Progenitor cell of endocrine pancreas (in vitro differentiated cells): ENCODE results near the gene LIN54. TPM values are rescaled to one million over a fixed set of nuclear protein-coding genes. Genes with fewer than 3 reads are reported as not detected.

ENCODE experiments used
- DNase-seq: peaks from one replicate; pipeline ENCODE4 v3.0.0; 2021; ENCODE audit warnings: low spot score; ENCODE audit not compliant: unreplicated experiment
- H3K27ac Mint-ChIP-seq: 2 replicates; pipeline ENCODE4 v1.8.0; 2021; ENCODE audit warnings: mild to moderate bottlenecking, moderate library complexity, mixed read lengths
- H3K27me3 Mint-ChIP-seq: 2 replicates; pipeline ENCODE4 v1.8.0; 2021; ENCODE audit warnings: mixed read lengths
- H3K36me3 Mint-ChIP-seq: 2 replicates; pipeline ENCODE4 v1.8.0; 2022; ENCODE audit warnings: mixed read lengths; ENCODE audit not compliant: insufficient read depth
- H3K4me1 Mint-ChIP-seq: 2 replicates; pipeline ENCODE4 v1.8.0; 2021; ENCODE audit warnings: low read depth, mixed read lengths
- H3K4me3 Mint-ChIP-seq: 2 replicates; pipeline ENCODE4 v1.8.0; 2021; ENCODE audit warnings: low read depth, mild to moderate bottlenecking, moderate library complexity, mixed read lengths
- H3K9me3 Mint-ChIP-seq: 2 replicates; pipeline ENCODE4 v1.8.0; 2021; ENCODE audit warnings: low read depth, mixed read lengths
- total RNA-seq: library from RNA; stranded (reverse); gene quantifications from 2 replicates; pipeline ENCODE4 v1.2.1, GENCODE V29; 2021
- TF ChIP-seq, protein P1 (sequence below): fragments of 200-600 bp; sonication (generic); IDR thresholded peaks from one replicate; pipeline ENCODE4 v1.5.0; 2021; ENCODE audit warnings: antibody characterized with exemption, mild to moderate bottlenecking; ENCODE audit not compliant: unreplicated experiment

LIN54 gene
- total RNA-seq, 1 donor from 2014 or later = 19.6 TPM

DNA sequence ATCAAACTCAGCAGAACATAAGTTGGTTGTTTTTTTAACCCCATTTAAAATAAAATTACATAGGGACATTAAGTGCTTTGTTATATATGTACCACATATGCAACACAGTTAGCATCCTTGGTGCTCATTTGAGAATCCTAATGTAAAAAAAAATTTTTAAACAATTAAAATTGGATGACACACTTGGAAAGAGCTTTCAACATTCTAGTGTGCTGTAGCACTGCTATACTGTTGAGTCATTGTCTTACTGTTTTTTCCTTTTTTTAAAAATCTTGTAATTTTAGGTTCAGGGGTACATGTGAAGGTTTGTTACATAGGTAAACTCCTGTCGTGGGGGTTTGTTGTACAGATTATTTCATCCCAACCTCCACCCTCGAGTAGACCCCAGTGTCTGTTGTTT lies 97.3 kb downstream of the LIN54 start:
- no peak overlapping the region for H3K4me3 Mint-ChIP-seq
- DNase-seq = no peak
- no peaks in the 10 kb centered on the region for H3K4me1 Mint-ChIP-seq
- H3K9me3 Mint-ChIP-seq = no peaks in the 10 kb centered on the region
- peaks cover 14% of the 10 kb centered on the region for H3K36me3 Mint-ChIP-seq
- no peak overlapping the region for H3K27ac Mint-ChIP-seq
- TF ChIP-seq, protein P1, sequence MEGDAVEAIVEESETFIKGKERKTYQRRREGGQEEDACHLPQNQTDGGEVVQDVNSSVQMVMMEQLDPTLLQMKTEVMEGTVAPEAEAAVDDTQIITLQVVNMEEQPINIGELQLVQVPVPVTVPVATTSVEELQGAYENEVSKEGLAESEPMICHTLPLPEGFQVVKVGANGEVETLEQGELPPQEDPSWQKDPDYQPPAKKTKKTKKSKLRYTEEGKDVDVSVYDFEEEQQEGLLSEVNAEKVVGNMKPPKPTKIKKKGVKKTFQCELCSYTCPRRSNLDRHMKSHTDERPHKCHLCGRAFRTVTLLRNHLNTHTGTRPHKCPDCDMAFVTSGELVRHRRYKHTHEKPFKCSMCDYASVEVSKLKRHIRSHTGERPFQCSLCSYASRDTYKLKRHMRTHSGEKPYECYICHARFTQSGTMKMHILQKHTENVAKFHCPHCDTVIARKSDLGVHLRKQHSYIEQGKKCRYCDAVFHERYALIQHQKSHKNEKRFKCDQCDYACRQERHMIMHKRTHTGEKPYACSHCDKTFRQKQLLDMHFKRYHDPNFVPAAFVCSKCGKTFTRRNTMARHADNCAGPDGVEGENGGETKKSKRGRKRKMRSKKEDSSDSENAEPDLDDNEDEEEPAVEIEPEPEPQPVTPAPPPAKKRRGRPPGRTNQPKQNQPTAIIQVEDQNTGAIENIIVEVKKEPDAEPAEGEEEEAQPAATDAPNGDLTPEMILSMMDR = no peak
- no peaks in the 10 kb centered on the region for H3K27me3 Mint-ChIP-seq

DNA sequence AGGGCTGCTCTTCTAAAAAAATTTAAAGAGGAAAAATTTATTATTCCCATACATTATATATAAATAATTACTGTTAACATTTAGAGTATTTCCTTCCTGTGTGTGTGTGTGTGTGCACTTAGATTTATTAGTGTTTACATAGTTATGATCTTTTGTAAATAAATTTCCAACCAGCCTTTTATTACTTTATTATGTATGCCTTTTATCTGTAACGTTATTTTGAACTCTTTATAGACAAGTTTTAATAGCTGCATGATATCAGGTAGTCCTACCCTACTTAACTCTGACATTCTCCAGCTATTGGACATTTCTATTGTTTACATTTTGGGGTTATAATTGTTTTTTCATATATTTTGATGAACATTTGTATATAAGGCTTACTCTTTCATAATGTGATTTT lies 101.3 kb downstream of the LIN54 start:
- no peaks in the 10 kb centered on the region for H3K27me3 Mint-ChIP-seq
- H3K9me3 Mint-ChIP-seq = no peaks in the 10 kb centered on the region
- H3K27ac Mint-ChIP-seq = no peak overlapping the region
- no peak overlapping the region for H3K4me3 Mint-ChIP-seq
- DNase-seq = no peak
- H3K36me3 Mint-ChIP-seq = peaks cover 18% of the 10 kb centered on the region
- TF ChIP-seq, protein P1 = no peak
- no peaks in the 10 kb centered on the region for H3K4me1 Mint-ChIP-seq

DNA sequence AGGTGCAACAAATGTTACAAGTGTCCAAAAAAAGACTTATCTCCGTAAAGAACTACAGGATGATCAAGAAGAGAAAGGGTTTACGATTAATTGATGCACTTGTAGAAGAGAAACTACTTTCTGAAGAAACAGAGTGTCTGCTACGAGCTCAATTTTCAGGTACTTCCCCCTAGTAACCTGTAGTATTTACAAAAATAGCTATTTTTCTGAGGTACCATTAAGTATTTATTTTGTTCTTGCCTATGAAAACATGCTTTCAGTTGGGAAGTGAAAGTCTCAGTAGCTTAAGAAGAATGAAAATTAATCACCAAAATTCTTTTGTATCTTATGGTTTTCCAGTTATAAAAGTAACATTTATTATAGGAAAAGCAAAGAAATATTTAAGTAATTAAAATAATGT lies 104.2 kb downstream of the LIN54 start:
- DNase-seq = no peak
- Mint-ChIP-seq H3K4me3 (no peak overlapping the region), H3K27ac (no peak overlapping the region), H3K27me3 (no peaks in the 10 kb centered on the region), H3K9me3 (no peaks in the 10 kb centered on the region), H3K36me3 (peaks cover 13% of the 10 kb centered on the region), H3K4me1 (peaks cover 2% of the 10 kb centered on the region)
- TF ChIP-seq, protein P1 = no peak

DNA sequence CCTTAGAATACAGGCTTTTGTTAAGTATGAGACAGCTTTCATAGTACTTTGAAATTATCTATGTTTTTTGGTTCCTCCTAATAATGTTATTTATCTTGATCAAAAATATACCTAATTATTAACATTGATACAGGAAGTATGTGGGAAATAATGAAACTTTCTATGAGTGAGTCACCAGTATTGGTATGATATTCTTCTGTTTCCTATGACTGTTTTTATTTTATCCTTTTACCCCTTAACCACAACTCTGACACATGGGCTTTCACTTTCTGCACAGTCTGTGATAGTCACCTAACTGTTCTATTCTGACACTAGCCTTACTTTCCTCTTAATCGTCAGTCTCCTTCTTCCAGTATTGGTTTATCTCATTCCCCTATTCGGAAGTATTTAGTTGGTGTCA lies 105.4 kb downstream of the LIN54 start:
- DNase-seq = no peak
- H3K9me3 Mint-ChIP-seq = no peaks in the 10 kb centered on the region
- H3K4me1 Mint-ChIP-seq = peaks cover 2% of the 10 kb centered on the region
- H3K27me3 Mint-ChIP-seq = no peaks in the 10 kb centered on the region
- TF ChIP-seq, protein P1 = no peak
- H3K27ac Mint-ChIP-seq = no peak overlapping the region
- H3K4me3 Mint-ChIP-seq = no peak overlapping the region
- peaks cover 8% of the 10 kb centered on the region for H3K36me3 Mint-ChIP-seq

DNA sequence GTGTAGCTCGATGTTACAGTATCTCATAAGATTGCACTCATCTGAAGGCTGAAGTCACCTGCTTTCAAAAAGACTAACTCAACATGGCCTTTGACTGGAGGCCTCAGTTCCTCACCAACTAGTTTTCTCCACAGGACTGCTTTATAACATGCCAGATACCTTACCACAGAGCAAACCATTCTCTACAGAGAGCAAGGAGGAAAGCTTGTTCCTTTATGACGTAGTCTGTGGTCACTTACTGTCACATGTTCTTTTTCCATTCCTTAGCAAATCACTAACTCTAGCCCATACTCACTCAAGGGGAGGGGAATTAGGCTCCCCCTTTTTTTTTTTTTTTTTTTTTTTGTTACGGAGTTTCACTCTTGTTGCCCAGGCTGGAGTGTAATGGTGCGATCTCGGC lies 106.9 kb downstream of the LIN54 start:
- TF ChIP-seq, protein P1 = no peak
- H3K27ac Mint-ChIP-seq = peak overlapping the region; percentile 39
- no peak for DNase-seq
- peaks cover 8% of the 10 kb centered on the region for H3K36me3 Mint-ChIP-seq
- no peak overlapping the region for H3K4me3 Mint-ChIP-seq
- no peaks in the 10 kb centered on the region for H3K27me3 Mint-ChIP-seq
- H3K9me3 Mint-ChIP-seq = no peaks in the 10 kb centered on the region
- H3K4me1 Mint-ChIP-seq = peaks cover 6% of the 10 kb centered on the region
